GM23248 (cell line): ENCODE measurements around the gene LRIG1.

Experiments used
- EZH2 ChIP-seq: fragments of 200-600 bp; sonication (generic); IDR thresholded peaks from 2 replicates; pipeline ENCODE4 v1.6.1; 2018; ENCODE audit warnings: antibody characterized with exemption, mild to moderate bottlenecking; ENCODE audit not compliant: insufficient read depth, poor library complexity, severe bottlenecking
- EZH2phosphoT487 ChIP-seq: fragments of 200-600 bp; sonication (generic); IDR thresholded peaks from 2 replicates; pipeline ENCODE4 v1.6.1; 2018; ENCODE audit warnings: antibody characterized with exemption, moderate library complexity, mild to moderate bottlenecking, low read depth; ENCODE audit not compliant: insufficient read depth

DNA sequence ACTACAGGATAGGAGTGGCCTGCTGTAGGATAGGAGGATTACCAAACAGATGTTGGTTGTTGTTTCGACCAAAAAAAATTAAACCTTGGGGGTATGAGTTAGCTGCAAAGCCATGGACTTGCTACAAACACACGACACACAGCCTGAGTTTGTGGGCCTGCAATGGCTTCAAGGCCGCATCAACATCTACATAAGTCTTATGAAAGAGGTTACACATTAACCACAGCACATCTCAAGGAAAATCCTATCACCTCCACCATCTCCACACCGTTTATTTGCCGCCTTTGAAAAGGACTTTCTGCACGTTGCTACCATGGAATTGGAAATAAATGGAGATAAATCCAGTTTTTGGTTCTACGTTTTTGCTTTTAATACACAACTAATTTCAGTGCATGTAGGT is 23.0 kb downstream of the LRIG1 start:
- TF ChIP-seq EZH2 (no peak), EZH2phosphoT487 (no peak)
